Spleen (tissue), 11 donors: ENCODE data around the gene SPATA46. TPM values are rescaled to one million over a fixed set of nuclear protein-coding genes. Genes with fewer than 3 reads are reported as not detected.

ENCODE experiments used
- DNase-seq: peaks from one replicate; pipeline ENCODE4 v3.0.0-alpha.2; 2020
- H3K27ac ChIP-seq, 8 donors: fragments of 200-600 bp; sonication (generic) in 7 of 8; 1 replicate in 4 of 8; 2 replicates in 4 of 8; pipeline versions ENCODE4 v1.5.0 to v1.8.0; 2016 to 2021; ENCODE audit warnings: inconsistent platforms in 4 of 8, mild to moderate bottlenecking in 4 of 8, moderate library complexity in 1 of 8
- H3K27me3 ChIP-seq, 7 donors: fragments of 200-600 bp; sonication (generic) in 6 of 7; replicated peaks in 1 of 7; 1 replicate in 4 of 7; 2 replicates in 3 of 7; pipeline versions ENCODE4 v1.5.0 to v1.8.0; 2016 to 2021; ENCODE audit warnings: inconsistent platforms in 3 of 7, mild to moderate bottlenecking in 1 of 7
- H3K36me3 ChIP-seq, 6 donors: fragments of 200-600 bp; sonication (generic) in 5 of 6; 1 replicate in 4 of 6; 2 replicates in 2 of 6; pipeline versions ENCODE4 v1.5.0 to v1.8.0; 2016 to 2021; ENCODE audit warnings: inconsistent platforms in 2 of 6
- H3K4me1 ChIP-seq, 6 donors: fragments of 200-600 bp; sonication (generic) in 5 of 6; 1 replicate in 3 of 6; 2 replicates in 3 of 6; pipeline versions ENCODE4 v1.5.0 to v1.8.0; 2016 to 2021; ENCODE audit warnings: inconsistent platforms in 3 of 6
- H3K4me3 ChIP-seq, 8 donors: fragments of 200-600 bp; sonication (generic) in 7 of 8; 1 replicate in 4 of 8; 2 replicates in 4 of 8; pipeline versions ENCODE4 v1.5.0 to v1.8.0; 2016 to 2021; ENCODE audit warnings: inconsistent platforms in 4 of 8, mild to moderate bottlenecking in 4 of 8, moderate library complexity in 2 of 8
- H3K9me3 ChIP-seq, 8 donors: fragments of 200-600 bp; sonication (generic) in 7 of 8; 1 replicate in 4 of 8; 2 replicates in 4 of 8; pipeline versions ENCODE4 v1.5.0 to v1.8.0; 2016 to 2021; ENCODE audit warnings: inconsistent platforms in 4 of 8
- CTCF ChIP-seq, 11 experiments: fragments of 200-600 bp in 7 of 11; fragments of 450-650 bp in 4 of 11; sonication (generic) in 4 of 11; IDR thresholded peaks in 8 of 11; conservative IDR thresholded peaks in 3 of 11; 1 replicate in 7 of 11; 2 replicates in 4 of 11; pipeline versions ENCODE4 v1.4.0 to v1.8.0; 2016 to 2021; ENCODE audit warnings: antibody characterized with exemption in 11 of 11, inconsistent platforms in 4 of 11, mild to moderate bottlenecking in 1 of 11
- POLR2A ChIP-seq, 3 donors: fragments of 450-650 bp; IDR thresholded peaks; one replicate each; pipeline ENCODE4 v1.5.1; 2017; ENCODE audit warnings: antibody characterized with exemption in 3 of 3, mild to moderate bottlenecking in 1 of 3
- POLR2AphosphoS5 ChIP-seq, 3 donors: sonication (generic); formaldehyde crosslinking; IDR thresholded peaks; one replicate each; pipeline ENCODE4 v1.5.1; 2017; ENCODE audit warnings: antibody characterized with exemption in 3 of 3
- WGBS, 5 donors: extraction: QIAGEN DNeasy Blood & Tissue Kit in 3 of 5; methylation state at CpG; one replicate each; pipeline versions ENCODE4 v1.1.5 to v1.1.7; 2013 to 2018; 5-methylcytosine and 5-hydroxymethylcytosine counted together
- intact Hi-C: fragments of 100-400 bp; cut with DNase I; formaldehyde crosslinking; loops from one replicate; pipeline ENCODE4 v1.15.0; 2023; ENCODE audit warnings: low total_unique reads
- polyA plus RNA-seq, 3 donors: library from polyadenylated mRNA; stranded (reverse); fragments of 200-250 nt; gene quantifications; one replicate each; pipeline ENCODE4 v1.2.1, GENCODE V29; 2013
- total RNA-seq, 7 donors: library from RNA; depleted of rRNA in 3 of 7; stranded (reverse); fragments of >200 nt in 3 of 7; fragmentation: NEBNext Ultra II Directional in 4 of 7; extraction: Animal tissue kit (Norgen Biotek cat#: 25700) in 4 of 7; gene quantifications; one replicate each; pipeline versions ENCODE4 v1.1.0 to v1.2.1, GENCODE V29; 2016 to 2021
- donor health status: healthy with polysubstance abuse.
- donor health status: DM: no; HTN: no; CAD: no; lungs with moderate emphysema.
- donor health status: DM: no; HTN: no; CAD: no.
- donor health status: Bipolar disorder and iron deficiency.
- donor health status: healthy.
- donor health status: DM: no; HTN: no; CAD: no.
- donor health status: DM: yes; HTN: yes; CAD: no.

The SPATA46 gene
- total and polyA plus RNA-seq, 10 donors: not detected

- intact Hi-C loops: no loop called here
- peaks cover 0 to 9% (median 0%) of the 10 kb centered on the region in 6 donors for H3K4me1 ChIP-seq
- TF ChIP-seq POLR2A (IDR thresholded peaks at IDR 0.05) (no peak), CTCF (IDR thresholded peaks at IDR 0.05 in 8 of 11, conservative IDR thresholded peaks at IDR 0.05 in 3 of 11) (no peak), POLR2AphosphoS5 (IDR thresholded peaks at IDR 0.05) (no peak)
Observed at GRCh38 chr1:162329826-162330225, 46.8 kb downstream of the SPATA46 start.

GRCh38 chr1:162328512-162328911 is 48.1 kb downstream of the SPATA46 start:
- DNase-seq: no peak
- H3K4me1 ChIP-seq: peaks cover 0 to 9% (median 0%) of the 10 kb centered on the region in 6 donors

More at GRCh38 chr1:162329826-162330225, 46.8 kb downstream of the SPATA46 start:
- Histone ChIP-seq H3K27me3 (no peaks in the 10 kb centered on the region), H3K4me3 (no peak overlapping the region), H3K9me3 (no peaks in the 10 kb centered on the region), H3K27ac (no peak overlapping the region), H3K36me3 (no peaks in the 10 kb centered on the region)
- no peak for DNase-seq
- WGBS, 5 donors: 58 to 88% (median 73%) methylated on average over 3 of the region's 3 CpGs

GRCh38 chr1:162327788-162328165 is 48.9 kb downstream of the SPATA46 start:
- Histone ChIP-seq H3K27me3 (no peaks in the 10 kb centered on the region), H3K9me3 (no peaks in the 10 kb centered on the region), H3K4me1 (peaks cover 0 to 9% (median 0%) of the 10 kb centered on the region in 6 donors), H3K4me3 (no peak overlapping the region), H3K36me3 (no peaks in the 10 kb centered on the region), H3K27ac (peak overlapping the region in 5 of 8 donors; percentile 48 to 76 (median 69))
- DNase-seq: no peak
- TF ChIP-seq CTCF (IDR thresholded peaks at IDR 0.05 in 8 of 11, conservative IDR thresholded peaks at IDR 0.05 in 3 of 11) (no peak), POLR2A (IDR thresholded peaks at IDR 0.05) (no peak), POLR2AphosphoS5 (IDR thresholded peaks at IDR 0.05) (no peak)
- WGBS, 5 donors: 53 to 89% (median 62%) methylated on average over 1 of the region's 1 CpG
- intact Hi-C loops: no loop called here

More at GRCh38 chr1:162328512-162328911, 48.1 kb downstream of the SPATA46 start:
- Histone ChIP-seq H3K27me3 (no peaks in the 10 kb centered on the region), H3K4me3 (no peak overlapping the region), H3K27ac (peak overlapping the region in 5 of 8 donors; percentile 15 to 76 (median 69)), H3K36me3 (no peaks in the 10 kb centered on the region), H3K9me3 (no peaks in the 10 kb centered on the region)
- intact Hi-C loops: no loop called here
- TF ChIP-seq POLR2AphosphoS5 (IDR thresholded peaks at IDR 0.05) (no peak), CTCF (IDR thresholded peaks at IDR 0.05 in 8 of 11, conservative IDR thresholded peaks at IDR 0.05 in 3 of 11) (no peak), POLR2A (IDR thresholded peaks at IDR 0.05) (no peak)

GRCh38 chr1:162327144-162327787 is 49.4 kb downstream of the SPATA46 start:
- H3K4me3 ChIP-seq: no peak overlapping the region
- TF ChIP-seq CTCF (IDR thresholded peaks at IDR 0.05 in 8 of 11, conservative IDR thresholded peaks at IDR 0.05 in 3 of 11): no peak
- no peak for TF ChIP-seq POLR2A (IDR thresholded peaks at IDR 0.05)
- TF ChIP-seq POLR2AphosphoS5 (IDR thresholded peaks at IDR 0.05): no peak
- no peaks in the 10 kb centered on the region for H3K9me3 ChIP-seq
- DNase-seq: no peak
- peaks cover 0 to 9% (median 0%) of the 10 kb centered on the region in 6 donors for H3K4me1 ChIP-seq
- intact Hi-C loops: no loop called here
- peaks cover 0 to 2% (median 0%) of the 10 kb centered on the region in 7 donors for H3K27me3 ChIP-seq
- 40 to 78% (median 65%) methylated on average over 2 of the region's 2 CpGs for WGBS, 5 donors
- peak overlapping the region in 5 of 8 donors; percentile 48 to 76 (median 69) for H3K27ac ChIP-seq
- no peaks in the 10 kb centered on the region for H3K36me3 ChIP-seq
